ENCODE results near the gene ADRM1.

DNA sequence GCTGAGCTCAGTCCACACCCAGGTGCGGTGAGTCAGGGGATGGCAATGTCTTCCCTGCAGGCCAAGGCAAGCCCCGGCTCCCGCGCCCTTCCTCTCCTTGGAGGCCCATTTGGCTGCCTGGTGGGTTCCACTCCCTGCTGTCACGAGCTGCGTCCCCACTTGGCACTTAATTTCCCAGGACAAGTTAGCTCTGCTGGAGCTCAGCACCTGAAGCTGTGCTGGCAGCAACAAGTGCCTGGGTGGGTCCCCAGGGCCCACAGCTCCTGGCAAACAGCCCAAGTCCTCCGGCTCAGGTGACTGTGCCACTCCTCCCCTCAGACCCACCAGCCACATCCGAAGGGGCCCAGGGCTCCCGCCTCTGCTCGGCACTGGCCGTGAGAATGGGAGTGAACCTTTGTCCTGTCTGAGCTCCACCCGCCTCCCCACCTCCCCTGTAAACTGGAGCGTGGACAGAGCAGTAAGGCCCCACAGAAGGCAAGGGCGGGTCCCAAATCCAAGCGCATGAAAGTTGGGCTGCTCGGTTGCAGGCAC is 47.4 kb downstream of the ADRM1 start:
- TF ChIP-seq, protein P1, sequence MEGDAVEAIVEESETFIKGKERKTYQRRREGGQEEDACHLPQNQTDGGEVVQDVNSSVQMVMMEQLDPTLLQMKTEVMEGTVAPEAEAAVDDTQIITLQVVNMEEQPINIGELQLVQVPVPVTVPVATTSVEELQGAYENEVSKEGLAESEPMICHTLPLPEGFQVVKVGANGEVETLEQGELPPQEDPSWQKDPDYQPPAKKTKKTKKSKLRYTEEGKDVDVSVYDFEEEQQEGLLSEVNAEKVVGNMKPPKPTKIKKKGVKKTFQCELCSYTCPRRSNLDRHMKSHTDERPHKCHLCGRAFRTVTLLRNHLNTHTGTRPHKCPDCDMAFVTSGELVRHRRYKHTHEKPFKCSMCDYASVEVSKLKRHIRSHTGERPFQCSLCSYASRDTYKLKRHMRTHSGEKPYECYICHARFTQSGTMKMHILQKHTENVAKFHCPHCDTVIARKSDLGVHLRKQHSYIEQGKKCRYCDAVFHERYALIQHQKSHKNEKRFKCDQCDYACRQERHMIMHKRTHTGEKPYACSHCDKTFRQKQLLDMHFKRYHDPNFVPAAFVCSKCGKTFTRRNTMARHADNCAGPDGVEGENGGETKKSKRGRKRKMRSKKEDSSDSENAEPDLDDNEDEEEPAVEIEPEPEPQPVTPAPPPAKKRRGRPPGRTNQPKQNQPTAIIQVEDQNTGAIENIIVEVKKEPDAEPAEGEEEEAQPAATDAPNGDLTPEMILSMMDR (IDR thresholded peaks at IDR 0.05): no peak
- TF ChIP-seq POLR2A (IDR thresholded peaks at IDR 0.05): no peak
